Measurements from ENCODE around the gene ZNF880.
"Not testable (repeated sequence)": the region's sequence is repeated elsewhere in the genome, so short reads cannot be mapped to it uniquely, and the experiment has no call there.

ZNF880 gene

DNA sequence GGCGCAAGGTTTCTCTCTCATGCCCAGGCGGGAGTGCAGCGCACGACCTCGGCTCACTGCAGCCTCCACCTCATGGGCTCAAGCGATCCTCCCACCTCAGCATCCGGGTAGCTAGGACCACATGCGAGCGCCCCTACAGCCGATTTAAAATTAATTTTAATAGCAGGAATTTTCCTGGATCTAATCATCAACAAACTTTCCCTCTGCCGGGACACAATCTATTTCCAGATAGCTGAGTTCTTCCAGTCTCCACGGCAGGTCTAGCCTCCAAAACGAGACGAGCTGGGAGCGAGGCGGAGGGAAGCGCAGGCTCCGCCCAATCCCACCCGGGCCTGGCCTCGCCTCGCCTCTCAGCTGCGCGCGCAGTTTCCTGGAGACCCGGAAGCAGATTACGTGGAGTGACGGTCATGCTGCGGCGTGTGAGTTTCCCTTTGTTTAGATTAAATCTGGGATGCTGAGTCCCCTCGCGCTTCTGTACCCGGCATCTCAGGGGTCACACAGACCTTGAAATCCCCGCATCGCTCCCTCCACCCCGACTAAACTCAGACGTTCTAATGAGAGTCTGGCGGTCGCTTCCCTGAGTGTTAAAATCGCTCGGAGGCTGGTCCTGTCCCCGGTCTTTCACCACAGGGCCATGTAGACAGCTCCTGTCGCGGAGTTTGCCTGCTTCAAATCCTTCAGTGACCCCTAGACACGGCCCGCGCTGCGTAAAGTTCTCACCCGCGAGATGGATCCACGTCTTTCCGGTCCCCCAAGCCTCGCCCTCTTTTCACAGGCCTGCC lies at the start of gene ZNF880:
Gene ZNF880, plus strand, starts transcription at position 365 of the 782 bp plus-strand sequence. Its CDS starts 43 bp downstream, at position 408.
- DNase-seq: peak; percentile 55

DNA sequence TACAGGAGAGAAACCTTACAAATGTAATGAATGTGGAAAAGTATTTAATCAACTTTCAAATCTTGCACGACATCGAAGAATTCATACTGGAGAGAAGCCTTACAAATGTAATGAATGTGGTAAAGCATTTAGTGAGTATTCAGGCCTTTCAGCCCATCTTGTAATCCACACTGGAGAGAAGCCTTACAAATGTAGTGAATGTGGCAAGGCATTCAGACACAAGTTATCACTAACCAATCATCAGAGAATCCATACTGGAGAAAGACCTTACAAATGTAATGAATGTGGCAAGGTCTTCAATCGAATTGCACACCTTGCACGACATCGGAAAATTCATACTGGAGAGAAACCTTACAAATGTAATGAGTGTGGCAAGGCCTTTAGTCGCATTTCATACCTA lies 47.3 kb upstream of the ZNF880 start:
- no peak for DNase-seq

DNA sequence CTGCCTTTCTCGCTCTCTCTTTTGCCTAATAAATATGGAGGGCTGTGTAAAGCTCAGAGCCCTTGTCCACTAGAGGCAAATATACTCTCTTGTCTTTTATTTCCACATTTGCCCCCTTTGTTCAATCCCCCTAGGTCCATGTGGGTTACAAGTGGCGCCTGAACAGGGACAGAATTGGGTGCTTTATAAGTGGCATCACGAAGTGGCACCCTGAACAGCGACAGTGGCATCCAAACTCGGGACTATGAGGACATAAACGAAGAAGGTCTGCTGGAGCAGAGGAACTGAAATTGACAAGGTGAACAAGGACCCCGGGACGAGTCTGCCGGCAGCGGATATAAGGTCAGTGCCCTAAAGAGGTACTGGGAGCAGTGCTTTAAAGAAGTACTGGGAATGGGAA lies 38.0 kb upstream of the ZNF880 start:
- DNase-seq: no peak

DNA sequence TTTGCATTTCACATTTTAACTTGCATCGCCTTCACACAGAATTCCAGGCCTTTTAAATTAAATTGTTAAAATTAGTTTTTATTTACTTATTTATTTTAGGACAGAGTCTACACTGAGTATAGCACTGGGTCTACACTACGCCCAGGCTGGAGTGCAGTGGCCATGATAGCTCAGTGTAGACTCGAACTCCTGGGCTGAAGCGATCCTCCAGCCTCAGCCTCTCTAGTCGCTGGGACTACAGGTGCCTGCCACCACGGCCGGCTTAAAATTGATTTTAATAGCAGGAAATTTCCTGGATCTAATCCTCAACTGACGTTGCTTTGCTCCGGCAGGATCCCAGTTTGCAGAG lies 34.0 kb upstream of the ZNF880 start:
- no peak for DNase-seq

DNA sequence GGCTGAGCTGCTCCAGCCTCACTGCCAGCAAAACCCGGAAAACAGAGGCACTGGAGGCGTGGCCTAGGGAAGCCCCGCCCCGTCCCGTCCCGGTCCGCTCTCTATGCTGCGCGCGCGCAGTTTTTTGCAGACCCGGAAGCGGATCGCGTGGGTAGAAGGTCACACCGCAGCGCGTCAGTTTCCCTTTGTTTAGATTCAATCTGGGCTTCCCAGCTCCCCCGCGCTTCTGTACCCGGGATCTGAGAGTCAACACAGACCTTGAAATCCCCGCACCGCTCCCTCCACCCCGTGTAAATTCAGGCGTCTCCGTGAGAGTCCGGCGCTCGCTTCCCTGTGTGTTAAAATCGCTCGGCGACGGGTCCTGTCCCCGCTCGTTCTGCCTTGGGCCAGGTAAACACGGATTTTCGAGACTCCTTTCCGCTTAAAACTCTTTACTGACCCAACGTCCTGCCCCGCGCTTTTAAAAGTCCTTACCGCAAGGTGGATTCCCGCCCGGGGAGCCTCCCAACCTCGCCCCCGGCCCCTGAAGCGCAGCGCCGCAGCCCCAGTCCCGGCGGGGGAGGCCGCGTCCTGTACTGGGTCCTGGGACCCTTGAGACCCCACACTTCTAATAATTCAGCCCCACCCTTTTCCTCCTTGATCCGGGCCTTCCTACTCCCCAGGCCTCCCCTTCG lies 33.5 kb upstream of the ZNF880 start, which contains the start of gene ZNF610:
Gene ZNF610, plus strand, starts transcription at position 127 of the 674 bp plus-strand sequence. CDS start 12,930 bp downstream, outside the sequence.
- peak; percentile 70 for DNase-seq

DNA sequence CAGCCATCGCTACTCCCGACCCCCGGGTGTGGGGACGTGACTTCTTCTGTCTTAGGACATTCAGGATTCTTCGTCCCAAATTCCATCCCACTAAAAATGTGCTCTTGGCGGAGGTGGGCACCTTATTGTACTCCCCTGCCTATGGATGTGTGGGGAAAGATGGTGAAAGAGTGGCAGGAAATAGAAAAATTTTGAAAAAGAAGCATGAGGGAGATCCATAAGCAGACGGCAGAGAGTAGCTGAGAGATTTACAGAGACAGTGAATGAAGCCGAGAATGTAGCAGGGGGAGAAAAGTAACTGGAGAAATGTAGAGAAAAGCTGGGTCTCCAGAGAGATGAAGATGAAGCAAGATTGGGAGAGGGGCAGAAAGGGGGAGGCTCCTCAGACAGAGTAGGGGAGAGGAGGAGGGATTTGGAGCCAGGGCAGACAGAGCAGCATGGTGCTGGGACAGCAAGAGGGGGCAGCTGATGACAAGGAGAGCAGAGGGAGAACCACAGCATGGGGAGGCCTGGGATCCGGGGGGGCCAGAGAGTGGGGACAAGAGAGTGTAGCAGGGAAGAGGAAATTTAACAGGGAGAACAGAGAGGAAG lies 32.8 kb upstream of the ZNF880 start:
- no peak for DNase-seq

DNA sequence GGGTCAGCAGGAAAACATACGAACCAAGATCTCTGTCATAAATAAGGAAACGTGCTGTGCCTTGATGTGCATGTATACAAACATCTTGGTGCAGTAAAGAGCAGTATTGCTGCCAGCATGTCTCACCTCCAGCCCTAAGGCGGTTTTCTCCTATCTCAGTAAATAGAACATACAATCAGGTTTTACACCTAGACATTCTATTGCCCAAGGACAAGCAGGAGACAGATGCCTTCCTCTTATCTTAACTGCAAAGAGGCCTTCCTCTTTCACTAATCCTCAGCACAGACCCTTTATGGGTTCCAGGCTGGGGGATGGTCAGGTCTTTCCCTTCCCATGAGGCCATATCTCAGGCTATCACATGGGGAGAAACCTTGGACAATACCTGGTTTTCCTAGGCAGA lies 30.7 kb upstream of the ZNF880 start:
- not testable (repeated sequence) for DNase-seq

DNA sequence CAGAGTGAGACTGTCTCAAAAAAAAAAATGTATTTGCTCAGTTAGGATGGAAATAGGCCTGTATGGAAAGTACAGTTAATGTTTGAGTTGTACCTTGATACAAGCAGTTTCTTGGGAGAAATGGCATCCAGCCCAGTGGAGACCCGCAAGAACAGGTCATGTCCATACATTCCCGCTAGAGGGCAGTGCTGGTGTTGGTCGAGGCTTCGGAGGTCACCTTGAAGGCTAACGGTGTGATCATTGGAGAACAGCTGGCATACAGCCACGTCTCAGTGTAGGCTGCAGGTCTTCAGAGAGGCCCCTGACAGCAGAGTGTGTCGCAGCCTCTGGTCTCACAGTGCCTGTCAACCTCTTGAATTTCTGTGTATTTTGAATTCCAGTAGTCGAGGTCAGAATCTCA lies 26.2 kb upstream of the ZNF880 start:
- peak; percentile 39 for DNase-seq

DNA sequence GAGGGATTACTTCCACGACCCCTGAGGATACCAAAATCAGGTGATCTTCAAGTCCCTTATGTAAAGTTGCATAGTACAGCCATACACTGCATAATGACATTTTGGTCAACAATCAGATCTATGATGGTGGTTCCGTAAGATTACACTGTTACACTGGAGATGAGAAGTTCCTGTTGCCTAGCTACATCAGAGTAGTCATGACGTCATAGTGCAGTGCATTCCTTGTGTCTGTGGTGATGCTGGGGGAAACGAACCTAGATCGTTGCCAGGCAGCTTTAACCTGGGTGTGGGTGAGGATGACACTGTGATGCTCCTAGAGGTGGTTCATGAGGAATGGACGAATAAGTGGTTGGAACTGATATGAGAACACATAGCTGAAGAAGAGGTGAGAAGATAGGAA lies 24.6 kb upstream of the ZNF880 start:
- no peak for DNase-seq

DNA sequence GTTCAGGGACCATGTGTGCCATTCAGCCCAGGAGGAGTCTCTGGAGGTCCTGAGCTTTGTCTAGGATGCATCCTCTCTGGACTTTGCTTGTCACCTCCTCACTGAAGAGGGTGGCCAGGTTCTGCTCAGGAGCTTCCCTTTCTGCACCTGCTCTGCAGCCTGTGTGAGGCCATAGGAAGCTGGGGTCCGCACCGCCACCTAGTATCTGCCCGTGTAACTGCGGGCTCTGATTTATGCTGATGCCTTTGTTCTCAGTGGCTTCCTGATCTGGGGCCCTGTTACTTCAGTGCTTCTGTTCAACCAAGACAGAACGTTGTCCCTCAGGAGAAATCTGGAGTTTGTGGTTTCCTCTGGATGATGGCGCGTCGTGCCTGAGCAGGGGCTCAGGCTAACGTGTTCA lies 18.2 kb upstream of the ZNF880 start:
- DNase-seq: no peak

DNA sequence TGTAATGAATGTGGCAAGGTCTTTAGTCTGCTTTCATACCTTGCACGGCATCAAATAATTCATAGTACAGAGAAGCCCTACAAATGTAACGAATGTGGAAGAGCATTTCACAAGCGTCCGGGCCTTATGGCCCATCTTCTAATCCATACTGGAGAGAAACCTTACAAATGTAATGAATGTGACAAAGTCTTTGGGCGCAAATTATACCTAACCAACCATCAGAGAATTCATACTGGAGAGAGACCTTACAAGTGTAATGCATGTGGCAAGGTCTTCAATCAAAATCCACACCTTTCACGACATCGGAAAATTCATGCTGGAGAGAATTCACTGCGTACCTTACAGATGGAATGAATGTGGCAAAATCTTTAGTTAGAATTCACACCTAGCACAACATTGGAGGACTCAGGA lies 3.3 kb upstream of the ZNF880 start:
- DNase-seq: no peak

DNA sequence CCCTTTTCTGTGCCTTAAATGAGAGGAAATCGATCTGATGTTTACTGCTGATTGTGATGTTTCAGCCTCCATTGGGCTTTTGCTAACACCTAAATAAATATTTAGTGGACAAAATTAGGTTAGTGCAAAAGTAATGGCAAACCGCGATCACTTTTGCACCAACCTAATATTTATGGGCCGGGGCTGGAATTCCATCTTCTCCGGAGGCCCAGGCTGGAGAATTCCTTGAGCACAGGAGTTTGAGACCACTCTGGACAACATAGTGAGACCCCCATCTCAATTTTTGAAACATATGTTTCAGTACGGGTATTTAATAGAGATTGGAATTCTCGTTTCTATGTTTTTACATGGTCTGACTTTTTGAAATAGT lies 603 bp downstream of the ZNF880 start:
- DNase-seq: no peak

DNA sequence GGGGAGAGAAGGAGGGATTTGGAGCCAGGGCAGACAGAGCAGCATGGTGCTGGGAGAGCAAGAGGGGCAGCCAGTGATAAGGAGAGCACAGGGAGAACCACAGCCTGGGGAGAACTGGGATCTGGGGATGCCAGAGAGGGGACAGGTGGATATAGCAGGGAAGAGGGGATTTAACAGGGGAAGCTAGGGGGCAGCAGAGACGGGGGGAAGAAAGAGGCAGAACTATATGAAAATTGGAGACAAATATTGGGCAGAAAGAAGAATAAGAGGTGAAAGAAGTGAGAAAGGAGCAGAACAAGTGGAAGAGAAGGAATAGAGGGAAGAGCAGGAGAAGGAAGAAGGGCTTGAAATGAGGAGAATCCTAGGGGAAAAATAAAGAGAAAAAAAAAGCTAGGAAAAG lies 21.4 kb downstream of the ZNF880 start:
- DNase-seq: no peak

DNA sequence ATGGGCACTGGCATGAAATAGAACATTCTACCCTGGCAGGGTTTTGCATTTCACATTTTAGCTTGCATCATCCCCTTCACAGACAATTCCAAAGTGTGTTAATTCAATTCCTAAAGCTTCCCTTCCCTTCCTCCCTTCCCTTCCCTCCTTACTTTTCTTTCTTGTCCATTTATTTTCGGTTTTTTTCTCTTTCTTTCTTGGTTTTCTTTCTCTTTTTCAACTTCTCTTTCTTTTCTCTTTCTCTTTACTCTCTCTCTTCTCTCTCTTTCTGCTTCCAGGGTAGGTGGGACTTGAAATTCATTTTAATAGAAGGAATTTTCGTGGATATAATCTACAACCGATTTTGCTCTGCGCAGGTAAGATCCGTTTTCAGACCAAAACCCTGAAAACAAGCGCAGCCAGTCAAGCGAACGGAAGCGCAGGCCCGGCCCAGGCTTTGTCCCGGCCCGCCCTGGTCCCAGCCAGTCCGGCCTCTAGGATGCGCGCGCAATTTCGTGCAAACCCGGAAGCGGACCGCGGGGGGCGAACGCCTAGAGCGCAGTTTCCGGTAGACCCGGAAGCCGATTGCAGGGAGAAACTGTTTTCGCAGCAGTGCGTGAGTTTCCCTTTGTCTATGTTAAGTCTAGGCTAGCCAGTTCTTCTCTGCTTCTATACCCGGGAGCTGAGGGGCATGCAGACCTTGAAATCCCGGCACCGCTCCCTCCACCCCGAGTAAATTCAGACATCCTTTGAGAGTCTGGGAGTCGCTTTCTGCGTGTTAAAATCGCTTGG lies 27.8 kb downstream of the ZNF880 start, which contains the start of gene ZNF528:
Gene ZNF528, plus strand, starts transcription at position 540 of the 771 bp plus-strand sequence. CDS start 4,165 bp downstream, outside the sequence.
- DNase-seq: peak; percentile 90

DNA sequence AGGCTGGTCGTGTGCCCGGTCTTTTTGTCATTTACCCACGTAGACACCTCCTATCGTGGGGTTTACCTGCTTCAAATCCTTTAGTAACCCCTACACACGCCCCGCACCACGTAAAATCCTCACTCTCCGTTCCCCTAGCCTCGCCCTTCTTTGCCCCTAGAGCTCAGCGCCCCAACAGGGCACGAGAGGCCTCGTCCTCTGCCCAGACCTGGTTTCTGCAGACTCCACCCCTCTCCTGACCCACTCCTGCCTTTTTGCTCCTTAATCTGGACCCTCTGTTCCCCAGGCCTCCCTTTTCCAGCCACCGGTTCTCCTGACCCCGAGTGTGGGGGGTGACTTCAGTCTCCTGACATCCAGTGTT lies 28.3 kb downstream of the ZNF880 start:
- no peak for DNase-seq

DNA sequence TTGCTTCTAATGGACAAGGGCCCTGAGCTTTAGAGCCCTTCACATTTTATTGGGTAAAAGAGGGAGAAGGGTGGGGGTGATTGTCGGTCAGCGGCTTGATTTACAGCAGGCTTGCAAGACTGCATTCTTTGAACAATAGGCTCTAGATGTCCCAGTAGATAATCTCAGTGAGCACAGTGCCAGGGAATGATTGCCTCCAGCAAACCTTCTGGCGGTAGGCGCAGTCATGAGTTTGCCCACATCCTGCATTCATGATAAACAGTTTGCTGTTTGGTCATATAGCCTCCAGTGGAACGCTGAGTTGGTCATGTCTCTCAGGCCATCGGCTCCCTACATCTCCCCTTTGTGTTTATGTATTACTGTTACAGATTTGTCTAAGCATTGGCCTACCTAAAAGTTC lies 40.6 kb downstream of the ZNF880 start:
- no peak for DNase-seq

DNA sequence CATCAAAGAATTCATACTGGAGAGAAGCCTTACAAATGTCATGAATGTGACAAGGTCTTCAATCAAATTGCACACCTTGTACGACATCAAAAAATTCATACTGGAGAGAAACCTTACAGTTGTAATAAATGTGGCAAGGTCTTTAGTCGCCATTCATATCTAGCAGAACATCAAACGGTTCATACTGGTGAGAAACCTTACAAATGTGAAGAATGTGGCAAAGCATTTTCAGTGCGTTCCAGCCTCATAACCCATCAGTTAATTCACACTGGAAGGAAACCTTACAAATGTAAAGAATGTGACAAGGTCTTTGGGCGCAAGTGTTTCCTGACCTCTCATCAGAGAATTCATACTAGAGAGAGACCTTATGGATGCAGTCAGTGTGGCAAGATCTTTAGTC lies 46.0 kb downstream of the ZNF880 start:
- DNase-seq: no peak

DNA sequence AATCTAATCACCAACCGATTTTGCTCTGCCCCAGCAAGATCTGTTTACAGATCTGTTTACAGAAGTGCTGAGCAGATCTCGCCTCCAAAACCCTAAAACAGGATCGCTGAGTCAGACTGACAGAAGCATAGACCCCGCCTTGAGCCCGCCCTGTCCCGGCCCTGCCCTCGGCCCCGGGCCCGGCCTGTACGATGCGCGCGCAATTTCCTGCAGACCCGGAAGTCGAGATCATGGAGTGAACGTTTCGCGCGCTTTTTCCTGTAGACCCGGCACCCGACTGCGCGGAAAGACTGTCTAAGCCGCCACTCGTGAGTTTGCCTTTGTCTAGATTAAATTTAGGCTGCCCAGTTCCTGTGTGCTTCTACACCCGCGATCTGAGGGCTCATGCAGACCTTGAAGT lies 59.2 kb downstream of the ZNF880 start, which contains the start of gene ZNF534:
Gene ZNF534, plus strand, starts transcription at position 212 of the 400 bp plus-strand sequence. CDS start 2,327 bp downstream, outside the sequence.
- DNase-seq: no peak
